Lung (tissue), 12 donors: ENCODE measurements around the gene CMC2. TPM values are rescaled to one million over a fixed set of nuclear protein-coding genes. Genes with fewer than 3 reads are reported as not detected.

Experiments
- ATAC-seq: fragments of 200-7000 bp; cut with Tn5 transposase; one replicate; pipeline ENCODE4 v1.9.1; 2020; ENCODE audit warnings: moderate number of reproducible peaks; ENCODE audit not compliant: insufficient read depth, low FRiP score
- DNase-seq, 3 donors: peaks; one replicate each; pipeline ENCODE4 v3.0.0-alpha.2; 2013 to 2017
- H3K27ac ChIP-seq, 2 donors: one replicate each; pipeline ENCODE4 v1.5.1; 2013; ENCODE audit warnings: mild to moderate bottlenecking in 2 of 2, moderate library complexity in 2 of 2, control low read depth in 1 of 2, inconsistent platforms in 1 of 2, low read depth in 1 of 2, low read length in 1 of 2
- H3K27me3 ChIP-seq, 3 donors: one replicate each; pipeline ENCODE4 v1.5.1; 2013; ENCODE audit warnings: low read length in 2 of 3; ENCODE audit not compliant: control insufficient read depth in 3 of 3, insufficient read depth in 3 of 3
- H3K36me3 ChIP-seq, 4 donors: one replicate each; pipeline ENCODE4 v1.5.1; 2013; ENCODE audit warnings: low read length in 4 of 4, mild to moderate bottlenecking in 1 of 4, moderate library complexity in 1 of 4; ENCODE audit not compliant: control insufficient read depth in 4 of 4, insufficient read depth in 4 of 4
- H3K4me1 ChIP-seq, 5 donors: one replicate each; pipeline ENCODE4 v1.5.1; 2013; ENCODE audit warnings: low read length in 5 of 5, mild to moderate bottlenecking in 2 of 5, moderate library complexity in 1 of 5; ENCODE audit not compliant: control insufficient read depth in 5 of 5, insufficient read depth in 5 of 5
- H3K4me3 ChIP-seq: one replicate; pipeline ENCODE4 v1.5.1; 2013; ENCODE audit warnings: mild to moderate bottlenecking, control low read depth, moderate library complexity
- H3K9ac ChIP-seq, 2 donors: one replicate each; pipeline ENCODE4 v1.5.1; 2013; ENCODE audit warnings: low read length in 2 of 2, control low read depth in 1 of 2; ENCODE audit not compliant: insufficient read depth in 1 of 2
- H3K9me3 ChIP-seq, 4 donors: one replicate each; pipeline ENCODE4 v1.5.1; 2013; ENCODE audit warnings: low read length in 3 of 4, mild to moderate bottlenecking in 1 of 4, moderate library complexity in 1 of 4; ENCODE audit not compliant: control insufficient read depth in 4 of 4, insufficient read depth in 3 of 4
- WGBS, 2 donors: extraction: QIAGEN DNeasy Blood & Tissue Kit; methylation state at CpG; one replicate each; pipeline ENCODE4 v1.1.7; 2013; 5-methylcytosine and 5-hydroxymethylcytosine counted together
- polyA plus RNA-seq, 2 donors: library from polyadenylated mRNA; stranded (reverse); fragments of 200-250 nt; gene quantifications; one replicate each; pipeline ENCODE4 v1.2.1, GENCODE V29; 2013
- total RNA-seq, 2 donors: library from RNA; depleted of rRNA in 1 of 2; stranded (reverse); fragments of >200 nt in 1 of 2; gene quantifications; one replicate each; pipeline ENCODE4 v1.2.1, GENCODE V29; 2014 to 2021
- TF ChIP-seq, protein P1 (sequence below): IDR thresholded peaks from 2 replicates; pipeline ENCODE4 v1.5.1; 2012; ENCODE audit warnings: mild to moderate bottlenecking; ENCODE audit errors: control extremely low read depth, extremely low read depth
- donor health status: control.
- donor health status: control.
- donor health status: Bipolar disorder and iron deficiency.
- donor health status: healthy.
- donor health status: DM: yes; HTN: yes; CAD: no.

CMC2 gene
- total and polyA plus RNA-seq, 4 donors = 27.3 to 60.8 (median 44.4) TPM

DNA sequence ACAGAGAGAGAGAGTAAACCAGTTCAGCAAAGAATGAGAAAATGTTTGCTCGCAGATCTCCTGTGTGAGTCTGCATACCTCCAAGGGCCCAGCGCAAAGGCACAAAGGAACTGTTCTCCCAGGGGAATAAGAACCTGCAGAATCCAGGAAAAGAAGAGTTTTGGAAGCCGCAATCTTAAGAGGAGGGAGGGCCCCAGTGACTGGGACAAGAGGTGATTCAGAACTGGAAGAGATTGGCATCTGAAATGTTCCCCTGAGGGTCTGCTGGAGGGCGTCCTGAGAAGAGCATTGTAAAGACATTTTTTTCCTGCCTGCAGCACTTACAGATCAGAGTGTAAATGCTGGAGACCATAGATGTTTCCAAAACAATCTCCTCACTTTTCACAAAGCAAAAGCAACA, 35.0 kb upstream of the CMC2 start:
- TF ChIP-seq, protein P1, sequence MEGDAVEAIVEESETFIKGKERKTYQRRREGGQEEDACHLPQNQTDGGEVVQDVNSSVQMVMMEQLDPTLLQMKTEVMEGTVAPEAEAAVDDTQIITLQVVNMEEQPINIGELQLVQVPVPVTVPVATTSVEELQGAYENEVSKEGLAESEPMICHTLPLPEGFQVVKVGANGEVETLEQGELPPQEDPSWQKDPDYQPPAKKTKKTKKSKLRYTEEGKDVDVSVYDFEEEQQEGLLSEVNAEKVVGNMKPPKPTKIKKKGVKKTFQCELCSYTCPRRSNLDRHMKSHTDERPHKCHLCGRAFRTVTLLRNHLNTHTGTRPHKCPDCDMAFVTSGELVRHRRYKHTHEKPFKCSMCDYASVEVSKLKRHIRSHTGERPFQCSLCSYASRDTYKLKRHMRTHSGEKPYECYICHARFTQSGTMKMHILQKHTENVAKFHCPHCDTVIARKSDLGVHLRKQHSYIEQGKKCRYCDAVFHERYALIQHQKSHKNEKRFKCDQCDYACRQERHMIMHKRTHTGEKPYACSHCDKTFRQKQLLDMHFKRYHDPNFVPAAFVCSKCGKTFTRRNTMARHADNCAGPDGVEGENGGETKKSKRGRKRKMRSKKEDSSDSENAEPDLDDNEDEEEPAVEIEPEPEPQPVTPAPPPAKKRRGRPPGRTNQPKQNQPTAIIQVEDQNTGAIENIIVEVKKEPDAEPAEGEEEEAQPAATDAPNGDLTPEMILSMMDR = no peak
- H3K27ac ChIP-seq = no peak overlapping the region
- H3K9ac ChIP-seq = no peak overlapping the region
- H3K4me3 ChIP-seq = no peak overlapping the region
- WGBS, 2 donors = 87 to 90% methylated on average over 4 of the region's 4 CpGs
- ATAC-seq = no peak
- peaks cover 22 to 31% (median 27%) of the 10 kb centered on the region in 4 donors for H3K36me3 ChIP-seq
- DNase-seq = peak in 1 of 3 donors; percentile 20
- no peaks in the 10 kb centered on the region for H3K27me3 ChIP-seq
- no peaks in the 10 kb centered on the region for H3K9me3 ChIP-seq
- peaks cover 3 to 8% (median 6%) of the 10 kb centered on the region in 5 donors for H3K4me1 ChIP-seq

DNA sequence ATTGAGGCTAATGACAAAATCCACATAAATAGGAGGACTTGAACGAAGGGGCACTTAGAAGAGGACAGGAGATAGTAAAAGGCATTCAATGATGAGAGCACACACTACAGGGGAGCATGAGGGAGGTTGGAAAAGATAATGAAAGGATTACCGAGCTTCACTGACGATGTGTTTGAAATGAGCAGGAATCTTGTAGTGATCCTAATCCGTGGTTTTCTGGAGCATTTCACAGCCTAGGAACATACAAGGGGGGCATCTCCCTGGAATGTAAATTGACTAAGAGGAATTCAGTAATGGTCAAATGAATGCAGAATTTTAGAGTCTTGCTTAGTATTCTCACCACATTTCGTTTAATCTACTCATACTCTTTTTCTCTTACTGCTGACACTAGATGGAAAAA, 34.2 kb upstream of the CMC2 start:
- ATAC-seq (no peak), DNase-seq (no peak)
- Histone ChIP-seq H3K36me3 (peaks cover 21 to 31% (median 26%) of the 10 kb centered on the region in 4 donors), H3K9ac (no peak overlapping the region), H3K4me3 (no peak overlapping the region), H3K9me3 (no peaks in the 10 kb centered on the region), H3K27ac (no peak overlapping the region), H3K4me1 (peaks cover 3 to 8% (median 8%) of the 10 kb centered on the region in 5 donors), H3K27me3 (no peaks in the 10 kb centered on the region)
- TF ChIP-seq, protein P1 = no peak
- WGBS, 2 donors = 87 to 89% methylated on average over 5 of the region's 5 CpGs

DNA sequence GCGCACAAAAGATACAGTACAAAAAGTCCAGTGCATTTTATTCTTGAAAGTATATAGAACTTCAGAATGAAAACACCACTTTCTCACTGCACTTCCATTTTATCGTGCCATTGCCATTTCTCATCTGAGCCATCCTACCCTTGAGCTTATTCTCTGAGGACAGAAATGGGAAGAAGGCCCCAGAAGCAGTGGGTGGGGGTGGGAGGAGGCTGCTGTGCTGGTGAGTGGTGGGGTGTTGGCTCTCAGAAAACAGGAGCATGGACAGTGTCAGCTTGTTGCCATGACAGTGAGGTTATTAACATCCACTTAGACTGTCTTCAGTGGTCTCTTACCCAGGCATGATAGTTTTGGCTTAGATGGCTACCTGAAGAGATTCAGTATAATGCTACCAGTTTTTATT, 33.4 kb upstream of the CMC2 start:
- peaks cover 3 to 10% (median 8%) of the 10 kb centered on the region in 5 donors for H3K4me1 ChIP-seq
- TF ChIP-seq, protein P1 = no peak
- no peak overlapping the region for H3K27ac ChIP-seq
- no peaks in the 10 kb centered on the region for H3K9me3 ChIP-seq
- peaks cover 15 to 31% (median 25%) of the 10 kb centered on the region in 4 donors for H3K36me3 ChIP-seq
- ATAC-seq (no peak), DNase-seq (no peak)
- 92 to 96% methylated on average over 2 of the region's 2 CpGs for WGBS, 2 donors
- no peaks in the 10 kb centered on the region for H3K27me3 ChIP-seq
- no peak overlapping the region for H3K9ac ChIP-seq
- H3K4me3 ChIP-seq = no peak overlapping the region
